HFFc6 (cell line): ENCODE measurements around the gene MYF5. TPM values are rescaled to one million over a fixed set of nuclear protein-coding genes. Genes with fewer than 3 reads are reported as not detected.
"Not testable (repeated sequence)": the region's sequence is repeated elsewhere in the genome, so short reads cannot be mapped to it uniquely, and the experiment has no call there.

Source experiments
- DNase-seq: peaks from one replicate; pipeline ENCODE4 v3.0.0-alpha.2; 2018
- H3K27ac Mint-ChIP-seq: 2 replicates; pipeline ENCODE4 v1.8.0; 2020; ENCODE audit warnings: mild to moderate bottlenecking, mixed read lengths
- H3K27me3 Mint-ChIP-seq: 2 replicates; pipeline ENCODE4 v1.8.0; 2021; ENCODE audit warnings: mild to moderate bottlenecking, moderate library complexity, mixed read lengths; ENCODE audit not compliant: insufficient read depth
- H3K36me3 Mint-ChIP-seq: 2 replicates; pipeline ENCODE4 v1.8.0; 2021; ENCODE audit warnings: low read depth, mixed read lengths
- H3K4me1 Mint-ChIP-seq: 2 replicates; pipeline ENCODE4 v1.8.0; 2020; ENCODE audit warnings: low read depth, mixed read lengths
- H3K4me3 Mint-ChIP-seq: 2 replicates; pipeline ENCODE4 v1.8.0; 2020; ENCODE audit warnings: mild to moderate bottlenecking, moderate library complexity, mixed read lengths
- H3K9me3 Mint-ChIP-seq: 2 replicates; pipeline ENCODE4 v1.8.0; 2020; ENCODE audit warnings: mild to moderate bottlenecking, mixed read lengths
- CTCF ChIP-seq: fragments of 200-600 bp; sonication (generic); IDR thresholded peaks from 2 replicates; pipeline ENCODE4 v1.5.0; 2021; ENCODE audit warnings: antibody characterized with exemption, mild to moderate bottlenecking
- long read RNA-seq: library from polyadenylated mRNA; unstranded; transcript quantifications from one replicate; pipeline ENCODE4 v2.0.0, GENCODE V29; 2019
- total RNA-seq, 6 experiments: library from RNA; stranded (reverse); fragmentation: NEBNext Ultra II Directional; extraction: Animal tissue kit (Norgen Biotek cat#: 25700); gene quantifications; 2 replicates in 1 of 6; 3 replicates in 5 of 6; pipeline ENCODE4 v1.2.3, GENCODE V29; 2021

MYF5 gene
- not detected for total RNA-seq
- long read RNA-seq, result 0 reads

- Mint-ChIP-seq H3K9me3 (no peaks in the 10 kb centered on the region), H3K27me3 (peaks cover 7% of the 10 kb centered on the region), H3K36me3 (no peaks in the 10 kb centered on the region; the same call in 1 of the 2 replicates), H3K4me1 (peaks cover 10% of the 10 kb centered on the region; the same call in 1 of the 2 replicates), H3K4me3 (no peak within 1 kb of the TSS), H3K27ac (no peak within 1 kb of the TSS)
- no peak for TF ChIP-seq CTCF
- no peak for DNase-seq
Measured at GRCh38 chr12:80716696-80717469, at the start of gene MYF5. MYF5 (plus strand) TSS chr12:80716912; CDS start chr12:80717064, 152 bp downstream.

- no peak overlapping the region for H3K4me3 Mint-ChIP-seq
- DNase-seq, result no peak
- peaks cover 21% of the 10 kb centered on the region for H3K4me1 Mint-ChIP-seq
- H3K27me3 Mint-ChIP-seq, result 0 out of 2 replicates have a peak, but pooled peaks cover 1% of the 10 kb centered on the region
- TF ChIP-seq CTCF, result no peak
- H3K9me3 Mint-ChIP-seq, result no peaks in the 10 kb centered on the region
- H3K27ac Mint-ChIP-seq, result no peak overlapping the region
- peaks cover 7% of the 10 kb centered on the region; the same call in 1 of the 2 replicates for H3K36me3 Mint-ChIP-seq
Measured at GRCh38 chr12:80670214-80670613, 46.5 kb upstream of the MYF5 start.

GRCh38 chr12:80676042-80676636 is 40.6 kb upstream of the MYF5 start:
- H3K36me3 Mint-ChIP-seq, H3K4me3 Mint-ChIP-seq, H3K9me3 Mint-ChIP-seq, H3K27me3 Mint-ChIP-seq: not testable (repeated sequence)
- Mint-ChIP-seq H3K4me1 (peaks cover 27% of the 10 kb centered on the region), H3K27ac (peak overlapping the region; percentile 1; the same call in 1 of the 2 replicates)
- DNase-seq, result peak; percentile 34
- TF ChIP-seq CTCF, result peak; percentile 36; the same call in 1 of the 2 replicates

DNA sequence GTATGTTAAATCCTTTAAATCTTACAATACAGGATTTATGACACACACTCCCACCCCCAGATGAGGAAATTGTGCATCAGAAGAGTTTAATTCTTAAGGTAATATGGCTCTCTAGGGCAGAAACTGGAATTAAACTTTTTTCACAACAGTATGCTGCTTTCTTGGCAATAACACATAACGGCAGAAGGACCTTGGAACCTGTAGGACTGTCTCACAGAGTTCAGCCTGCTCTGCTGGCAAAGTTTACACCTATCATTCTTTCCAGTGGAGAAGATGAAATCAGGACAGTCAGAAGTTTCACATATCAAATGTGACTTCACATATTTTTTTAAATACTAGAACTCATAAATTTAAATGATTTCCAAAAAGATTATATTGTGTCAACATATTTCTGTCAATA is 39.9 kb upstream of the MYF5 start:
- Mint-ChIP-seq H3K4me1 (peaks cover 23% of the 10 kb centered on the region), H3K4me3 (no peak overlapping the region), H3K27ac (no peak overlapping the region), H3K36me3 (no peaks in the 10 kb centered on the region), H3K27me3 (no peaks in the 10 kb centered on the region), H3K9me3 (no peaks in the 10 kb centered on the region)
- DNase-seq, result no peak
- TF ChIP-seq CTCF, result no peak

DNA sequence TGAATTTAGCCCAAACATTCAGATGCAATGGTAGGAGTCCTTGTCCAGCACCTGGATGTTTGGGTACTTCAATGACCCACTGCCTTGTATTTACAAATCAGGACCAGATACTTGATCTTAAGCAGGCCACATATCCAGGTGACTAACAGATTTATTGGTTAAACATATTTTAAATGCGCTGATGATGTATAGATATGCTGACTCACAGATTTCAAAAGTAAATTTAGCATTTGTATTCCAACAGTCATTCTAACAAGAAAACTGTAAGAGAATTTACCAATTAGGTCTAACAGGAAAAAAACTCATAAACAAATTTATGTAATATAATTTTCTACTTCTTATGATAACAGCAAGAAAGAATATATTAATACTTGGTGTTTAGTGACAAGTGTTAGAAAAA is 38.7 kb upstream of the MYF5 start:
- Mint-ChIP-seq H3K4me1 (peaks cover 20% of the 10 kb centered on the region), H3K36me3 (no peaks in the 10 kb centered on the region), H3K4me3 (no peak overlapping the region), H3K27ac (no peak overlapping the region), H3K9me3 (no peaks in the 10 kb centered on the region), H3K27me3 (no peaks in the 10 kb centered on the region)
- TF ChIP-seq CTCF, result no peak
- DNase-seq, result no peak
